ENCODE measurements around the gene FLNC. TPM values are rescaled to one million over a fixed set of nuclear protein-coding genes. Genes with fewer than 3 reads are reported as not detected.

Gene FLNC
- total and polyA plus RNA-seq, 9 of the 15 experiments (the other 6 are each of a cell fraction or from before 2014, with no cell fraction given), result 0.90 to 155 (median 28.8) TPM

DNA sequence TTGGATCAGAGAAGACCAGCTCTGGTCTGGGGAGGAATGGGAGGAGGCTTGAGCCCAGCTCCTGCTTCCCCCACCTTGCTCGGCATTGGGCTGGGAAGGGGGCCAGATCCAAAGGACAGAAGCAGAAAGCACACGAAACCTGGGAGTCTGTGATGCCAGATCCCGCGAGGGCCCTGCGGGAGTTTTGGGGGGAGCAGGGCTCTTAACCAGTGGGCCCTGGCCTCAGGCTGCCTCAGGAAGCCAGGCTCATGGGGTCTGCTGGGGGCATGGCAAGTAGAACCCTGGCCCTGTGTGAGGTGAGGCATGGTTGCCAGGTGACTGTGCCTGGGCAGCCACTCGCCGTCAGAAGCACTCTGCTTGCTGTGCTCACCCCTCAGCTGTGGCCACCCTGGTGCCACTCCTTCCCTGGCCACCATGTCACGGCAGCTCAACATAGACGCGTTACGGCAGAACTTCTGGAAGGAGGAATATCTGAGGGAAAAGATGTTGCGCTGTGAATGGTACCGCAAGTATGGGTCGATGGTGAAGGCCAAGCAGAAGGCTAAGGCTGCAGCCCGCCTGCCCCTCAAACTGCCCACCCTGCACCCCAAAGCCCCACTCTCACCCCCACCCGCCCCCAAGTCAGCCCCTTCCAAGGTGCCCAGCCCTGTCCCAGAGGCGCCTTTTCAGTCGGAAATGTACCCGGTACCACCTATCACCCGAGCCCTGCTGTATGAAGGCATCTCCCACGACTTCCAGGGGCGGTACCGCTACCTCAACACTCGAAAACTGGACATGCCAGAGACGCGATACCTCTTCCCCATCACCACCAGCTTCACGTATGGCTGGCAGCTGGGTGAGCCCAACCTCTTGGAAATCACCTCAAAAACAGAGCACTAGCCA lies 36.0 kb downstream of the FLNC start:
- POLR2A ChIA-PET, result interaction anchor here (1.0 to 7.1 kb wide), 3 partner anchors 9 to 126 kb away, joined by 3 to 40 read pairs (median 9); partner anchors contain the start of gene CALU
- peaks cover 11 to 41% of the 10 kb centered on the region in 2 experiments for H3K4me1 ChIP-seq (replicated peaks in 1 of 2; ENCODE audit: control insufficient read depth in 2 of 2, insufficient read depth in 2 of 2, low read length in 2 of 2)
- no peak for ATAC-seq
- 94% methylated on average over 26 of the region's 27 CpGs for WGBS (ENCODE audit: insufficient coverage, low coverage, missing lambda C conversion rate)
- in situ Hi-C loops (cut with MboI) (no loop called here), intact Hi-C loops (cut with micrococcal nuclease) (no loop called here)
- no peaks in the 10 kb centered on the region; the same call in 1 of the 2 replicates for H4K20me1 ChIP-seq (replicated peaks; ENCODE audit: control insufficient read depth, insufficient read depth, low read length)
- no peak overlapping the region for H2AFZ ChIP-seq (ENCODE audit: low read depth, low read length)
- TF ChIP-seq POLR2G (IDR thresholded peaks at IDR 0.05; ENCODE audit: low read depth, low read length), result peak; percentile 36; the same call in 1 of the 2 replicates
- TF ChIP-seq NCOA4 (IDR thresholded peaks at IDR 0.05; ENCODE audit: partially characterized antibody), result no peak
- peak; percentile 49; the same call in 1 of the 2 replicates for TF ChIP-seq POLR2AphosphoS2 (IDR thresholded peaks at IDR 0.05; ENCODE audit: low read length)
- no peaks in the 10 kb centered on the region for H3K9me1 ChIP-seq (ENCODE audit: control insufficient read depth, insufficient read depth, low read length)
- peaks cover 46% of the 10 kb centered on the region for H3K79me2 ChIP-seq (ENCODE audit: control insufficient read depth, insufficient read depth, low read length)
- no peak overlapping the region for H3K4me3 ChIP-seq
- CTCF ChIA-PET (ENCODE audit: low intra/inter-chr PET ratio), result no interaction called here
- H3K36me3 ChIP-seq (ENCODE audit: control insufficient read depth, insufficient read depth, low read length), result peaks cover 45% of the 10 kb centered on the region
- FAIRE-seq, result no peak
- H3K4me2 ChIP-seq (ENCODE audit: insufficient read depth, low read length), result no peak overlapping the region
- no peak overlapping the region for H3K27ac ChIP-seq (ENCODE audit: extremely low read depth, low read depth, low read length)
- BruUV-seq (replicated peaks), result no TSS peak
- DNase-seq (ENCODE audit: extremely low read depth in 1 of 4, low spot score in 3 of 4), result no peak
- H3K9ac ChIP-seq (ENCODE audit: insufficient read depth in 1 of 2, low read depth in 2 of 2, low read length in 2 of 2), result peak overlapping the region in 1 of 2 experiments; percentile 66; a peak in 2 of 4 replicates
- no peaks in the 10 kb centered on the region for H3K27me3 ChIP-seq (ENCODE audit: control insufficient read depth in 2 of 2, insufficient read depth in 2 of 2, low read length in 2 of 2)
- no peaks in the 10 kb centered on the region for H3K9me3 ChIP-seq (replicated peaks; ENCODE audit: control insufficient read depth, insufficient read depth, low read depth, low read length)

- in situ Hi-C loops (cut with MboI) (no loop called here), intact Hi-C loops (cut with micrococcal nuclease) (no loop called here)
- ATAC-seq (no peak), DNase-seq (ENCODE audit: extremely low read depth in 1 of 4, low spot score in 3 of 4) (no peak), FAIRE-seq (no peak)
- 86% methylated on average over 4 of the region's 4 CpGs for WGBS (ENCODE audit: insufficient coverage, low coverage, missing lambda C conversion rate)
- Histone ChIP-seq H3K4me3 (no peak overlapping the region), H3K27me3 (ENCODE audit: control insufficient read depth in 2 of 2, insufficient read depth in 2 of 2, low read length in 2 of 2) (no peaks in the 10 kb centered on the region), H3K27ac (ENCODE audit: extremely low read depth, low read depth, low read length) (no peak overlapping the region), H4K20me1 (replicated peaks; ENCODE audit: control insufficient read depth, insufficient read depth, low read length) (no peaks in the 10 kb centered on the region; the same call in 1 of the 2 replicates), H3K36me3 (ENCODE audit: control insufficient read depth, insufficient read depth, low read length) (peaks cover 45% of the 10 kb centered on the region), H3K4me1 (replicated peaks in 1 of 2; ENCODE audit: control insufficient read depth in 2 of 2, insufficient read depth in 2 of 2, low read length in 2 of 2) (peaks cover 2 to 32% of the 10 kb centered on the region in 2 experiments), H3K79me2 (ENCODE audit: control insufficient read depth, insufficient read depth, low read length) (peaks cover 44% of the 10 kb centered on the region), H3K4me2 (ENCODE audit: insufficient read depth, low read length) (no peak overlapping the region), H3K9me1 (ENCODE audit: control insufficient read depth, insufficient read depth, low read length) (no peaks in the 10 kb centered on the region), H2AFZ (ENCODE audit: low read depth, low read length) (no peak overlapping the region), H3K9ac (ENCODE audit: insufficient read depth in 1 of 2, low read depth in 2 of 2, low read length in 2 of 2) (no peak overlapping the region), H3K9me3 (replicated peaks; ENCODE audit: control insufficient read depth, insufficient read depth, low read depth, low read length) (no peaks in the 10 kb centered on the region)
- TF ChIP-seq ZZZ3 (IDR thresholded peaks at IDR 0.05), result no peak
- TF ChIP-seq FOXA1 (IDR thresholded peaks at IDR 0.05; ENCODE audit: borderline replicate concordance), result no peak
- no peak for TF ChIP-seq ZNF586 (CRISPR knock-in tag; conservative IDR thresholded peaks at IDR 0.05)
- no peak for TF ChIP-seq EGR1 (conservative IDR thresholded peaks at IDR 0.05)
- no peak for TF ChIP-seq HMGXB4 (CRISPR knock-in tag; IDR thresholded peaks at IDR 0.05)
- no peak for TF ChIP-seq NFE2L1 (tag; IDR thresholded peaks at IDR 0.05; ENCODE audit: borderline replicate concordance, low read depth)
- TF ChIP-seq POLR2A (conservative IDR thresholded peaks at IDR 0.05), result 0 out of 2 replicates have a peak, but pooled peaks have one; percentile 23
- TF ChIP-seq FIP1L1 (IDR thresholded peaks at IDR 0.05; ENCODE audit: low read depth, low read length, poor library complexity, severe bottlenecking), result no peak
- CTCF ChIA-PET (ENCODE audit: low intra/inter-chr PET ratio), result no interaction called here
- no TSS peak for BruUV-seq (replicated peaks)
- POLR2A ChIA-PET, result interaction anchor here (1.3 to 1.6 kb wide), 2 partner anchors 8 to 78 kb away, joined by 4 to 9 read pairs; no protein-coding TSS in a partner anchor
Measured at GRCh38 chr7:128867241-128867640, 37.0 kb downstream of the FLNC start.
